Measurements from ENCODE around the gene ADPRH. TPM values are rescaled to one million over a fixed set of nuclear protein-coding genes. Genes with fewer than 3 reads are reported as not detected.
A peak's percentile ranks its signal among the peaks of the same experiment; 100 is the strongest.

ADPRH gene
- total and polyA plus RNA-seq, 2 of the 4 experiments (the other 2 are of a cell fraction), result under 0.01 to 0.12 TPM

DNA sequence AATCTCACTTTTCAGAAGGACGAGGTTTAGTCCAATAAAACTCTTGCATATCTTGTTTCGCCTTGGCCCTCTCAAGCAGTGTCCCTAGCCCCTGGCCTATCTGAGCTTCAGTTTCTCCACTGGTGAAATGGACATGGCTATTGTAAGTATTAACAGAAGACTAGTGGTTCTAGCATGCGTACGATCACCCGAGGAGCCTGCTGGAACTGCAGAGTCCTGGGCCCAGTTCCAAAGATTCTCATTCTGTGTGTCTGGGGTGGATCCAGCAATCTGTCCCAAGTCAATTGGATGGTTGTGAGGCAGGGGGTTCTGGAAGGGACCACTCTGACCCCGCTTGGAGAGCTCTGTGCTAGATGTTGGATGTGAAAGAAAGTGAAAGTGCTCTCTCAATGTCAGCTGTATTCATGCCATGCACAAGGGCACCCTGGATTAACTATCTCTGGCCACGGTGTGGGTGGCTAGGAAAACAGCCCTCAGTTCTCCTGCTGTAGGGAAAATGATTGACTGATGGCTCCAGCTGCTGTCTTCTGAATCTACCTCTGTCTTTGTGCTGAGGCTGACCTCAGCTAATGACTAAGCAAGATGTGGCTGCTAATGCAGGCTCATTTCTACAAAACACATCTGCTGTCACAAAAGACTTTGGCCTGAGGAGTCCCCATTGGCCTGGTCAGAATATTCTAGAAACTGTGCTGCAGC, 16.5 kb downstream of the ADPRH start:
- CTCF ChIA-PET, result no interaction called here
- dilution Hi-C loops (cut with HindIII; ENCODE audit: low sequenced_read_pairs, unreplicated experiment) (no loop called here), in situ Hi-C loops (cut with MboI; ENCODE audit: low sequenced_read_pairs) (loop anchor here (25.0 kb wide), 1 partner anchor 708 kb away; no protein-coding TSS in a partner anchor)

More for the DNA sequence above, 16.5 kb downstream of the ADPRH start:
- no peak overlapping the region for H3K9ac ChIP-seq (ENCODE audit: low read depth, low read length)
- no peak overlapping the region for H3K18ac ChIP-seq (ENCODE audit: low read depth, low read length)
- peaks cover 28% of the 10 kb centered on the region for H3K27me3 ChIP-seq (ENCODE audit: control insufficient read depth, insufficient read depth, low read length)
- H2AK5ac ChIP-seq (ENCODE audit: low read depth, low read length), result no peak overlapping the region
- H3K79me1 ChIP-seq (ENCODE audit: low read depth in 1 of 2, low read length in 2 of 2), result no peaks in the 10 kb centered on the region
- H3K9me3 ChIP-seq (ENCODE audit: control insufficient read depth, insufficient read depth, low read length), result no peaks in the 10 kb centered on the region
- POLR2A ChIA-PET (ENCODE audit: unreplicated experiment), result no interaction called here
- no peaks in the 10 kb centered on the region for H3K36me3 ChIP-seq (ENCODE audit: control insufficient read depth, insufficient read depth, low read length)
- no peak overlapping the region for H4K91ac ChIP-seq (ENCODE audit: insufficient read depth, low read depth, low read length)
- H4K5ac ChIP-seq (ENCODE audit: low read depth, low read length), result no peak overlapping the region
- H3K23ac ChIP-seq (ENCODE audit: low read depth, low read length), result no peak overlapping the region
- no TSS peak for BruUV-seq (replicated peaks)
- H2BK20ac ChIP-seq (ENCODE audit: low read depth, low read length), result no peak overlapping the region
- no peaks in the 10 kb centered on the region for H4K20me1 ChIP-seq (ENCODE audit: insufficient read depth, low read length)
- H2BK120ac ChIP-seq (ENCODE audit: low read depth, low read length), result no peak overlapping the region
- peak overlapping the region; percentile 59; the same call in 1 of the 2 replicates for H3K4me2 ChIP-seq (ENCODE audit: low read depth, low read length)
- H3K27ac ChIP-seq (ENCODE audit: insufficient read depth, low read length), result no peak overlapping the region
- DNase-seq, result no peak
- 75% methylated on average over 4 of the region's 7 CpGs; no CpG with 5 or more reads in 1 of the 2 experiments for WGBS, 2 experiments (ENCODE audit: extremely low coverage in 2 of 2, insufficient read length in 1 of 2)
- no peak overlapping the region for H2AFZ ChIP-seq (replicated peaks; ENCODE audit: low read length, poor library complexity)
- no peak overlapping the region for H2AK9ac ChIP-seq (replicated peaks; ENCODE audit: low read depth, low read length, poor library complexity)
- H3K56ac ChIP-seq (ENCODE audit: extremely low read depth, insufficient read depth, low read length), result no peak overlapping the region
- ATAC-seq (ENCODE audit: low read depth), result no peak
- H4K8ac ChIP-seq (ENCODE audit: low read depth in 2 of 2, low read length in 2 of 2), result no peak overlapping the region
- no peak overlapping the region for H3K4me3 ChIP-seq (ENCODE audit: insufficient read depth, low read depth, low read length)
- H3K14ac ChIP-seq (replicated peaks; ENCODE audit: low read depth, low read length), result no peak overlapping the region
- no peak overlapping the region for H3K4ac ChIP-seq (ENCODE audit: low read depth, low read length)
- no peaks in the 10 kb centered on the region for H3K9me1 ChIP-seq (ENCODE audit: insufficient read depth, low read length)
- no peak for TF ChIP-seq NFE2L2 (IDR thresholded peaks at IDR 0.05; ENCODE audit: low read depth, low read length)
- TF ChIP-seq CEBPB (IDR thresholded peaks at IDR 0.05; ENCODE audit: low read depth, low read length), result no peak
- no peak for TF ChIP-seq RFX5 (IDR thresholded peaks at IDR 0.05; ENCODE audit: low read depth, low read length)
- H3K4me1 ChIP-seq (ENCODE audit: control insufficient read depth, insufficient read depth, low read length), result no peaks in the 10 kb centered on the region
- intact Hi-C loops (cut with micrococcal nuclease), result no loop called here
- H2BK15ac ChIP-seq (ENCODE audit: low read depth, low read length), result no peak overlapping the region
- no peak overlapping the region for H2BK5ac ChIP-seq (ENCODE audit: low read depth, low read length, poor library complexity, severe bottlenecking)
